Measurements from ENCODE around the gene CTDSPL.

GRCh38 chr3:37920156-37920699 is 58.5 kb downstream of the CTDSPL start:
- no peak for TF ChIP-seq TEAD4 (IDR thresholded peaks at IDR 0.05)
- TF ChIP-seq CREB1 (IDR thresholded peaks at IDR 0.05; ENCODE audit: low read depth) = no peak
- no peak for TF ChIP-seq EGR1 (IDR thresholded peaks at IDR 0.05)
- TF ChIP-seq REST (IDR thresholded peaks at IDR 0.05; ENCODE audit: low read depth) = no peak
- no peak for TF ChIP-seq EP300 (IDR thresholded peaks at IDR 0.05; ENCODE audit: borderline replicate concordance)
- TF ChIP-seq RAD21 (IDR thresholded peaks at IDR 0.05; ENCODE audit: low read depth) = no peak
- TF ChIP-seq CEBPB (IDR thresholded peaks at IDR 0.05) = no peak
- no peak for TF ChIP-seq YY1 (IDR thresholded peaks at IDR 0.05; ENCODE audit: low read depth)
- TF ChIP-seq MAX (IDR thresholded peaks at IDR 0.05) = no peak
- no peak for TF ChIP-seq USF1 (IDR thresholded peaks at IDR 0.05)
- no peak for TF ChIP-seq TCF12 (IDR thresholded peaks at IDR 0.05; ENCODE audit: low read depth)
- no peak for TF ChIP-seq TAF1 (IDR thresholded peaks at IDR 0.05; ENCODE audit: low read depth)
